A673 (cell line): ENCODE measurements around the gene GMDS. TPM values are rescaled to one million over a fixed set of nuclear protein-coding genes. Genes with fewer than 3 reads are reported as not detected.
A peak's percentile ranks its signal among the peaks of the same experiment; 100 is the strongest.

Experiments used
- BruUV-seq: library from RNA; stranded (reverse); fragments of 400-500 nt; replicated peaks from 2 replicates; lab custom pipeline; 2021; lab: Mats Ljungman, UMichigan
- CTCF ChIA-PET: fragments of 300-600 bp; sonication (Branson Sonifier 250); formaldehyde crosslinking; loops from one replicate; lab custom pipeline; 2022; ENCODE audit warnings: antibody characterized with exemption; lab: Charles Lee
- POLR2A ChIA-PET: fragments of 300-600 bp; sonication (Branson Sonifier 250); formaldehyde crosslinking; loops from one replicate; lab custom pipeline; 2022; ENCODE audit warnings: antibody characterized with exemption; ENCODE audit not compliant: low non-redundant PET; lab: Charles Lee
- DNase-seq: peaks from one replicate; pipeline ENCODE4 v3.0.0-alpha.2; 2015; ENCODE audit warnings: low spot score
- H3K27ac ChIP-seq: fragments of 200-600 bp; sonication (generic); 2 replicates; pipeline ENCODE4 v1.5.1; 2016; ENCODE audit warnings: mixed run types, low read depth, mild to moderate bottlenecking, mixed read lengths, antibody characterized with exemption, low read length; ENCODE audit not compliant: poor library complexity, severe bottlenecking
- H3K27me3 ChIP-seq: fragments of 200-600 bp; sonication (generic); replicated peaks from 2 replicates; pipeline ENCODE4 v1.6.1; 2017; ENCODE audit warnings: mixed run types, low read depth, mild to moderate bottlenecking, mixed read lengths, antibody characterized with exemption, low read length; ENCODE audit not compliant: insufficient read depth, poor library complexity
- H3K36me3 ChIP-seq: fragments of 200-600 bp; sonication (generic); 2 replicates; pipeline ENCODE4 v1.6.1; 2016; ENCODE audit warnings: mixed run types, mild to moderate bottlenecking, mixed read lengths, antibody characterized with exemption, low read length; ENCODE audit not compliant: insufficient read depth, poor library complexity, severe bottlenecking
- H3K4me1 ChIP-seq: fragments of 200-600 bp; sonication (generic); 2 replicates; pipeline ENCODE4 v1.6.1; 2017; ENCODE audit warnings: mixed run types, mild to moderate bottlenecking, mixed read lengths, antibody characterized with exemption, low read length; ENCODE audit not compliant: insufficient read depth, poor library complexity, severe bottlenecking
- H3K4me3 ChIP-seq: fragments of 200-600 bp; sonication (generic); 2 replicates; pipeline ENCODE4 v1.5.1; 2016; ENCODE audit warnings: low read depth, mixed run types, mild to moderate bottlenecking, mixed read lengths, low read length; ENCODE audit not compliant: poor library complexity, severe bottlenecking
- H3K9me3 ChIP-seq: fragments of 200-600 bp; sonication (generic); 2 replicates; pipeline ENCODE4 v1.6.1; 2016; ENCODE audit warnings: mixed run types, low read depth, mild to moderate bottlenecking, mixed read lengths, antibody characterized with exemption, low read length; ENCODE audit not compliant: poor library complexity, severe bottlenecking
- EZH2 ChIP-seq: fragments of 200-600 bp; sonication (generic); IDR thresholded peaks from 2 replicates; pipeline ENCODE4 v1.6.1; 2017; ENCODE audit warnings: borderline replicate concordance, low read depth, mild to moderate bottlenecking, mixed read lengths, antibody characterized with exemption, low read length; ENCODE audit not compliant: poor library complexity, severe bottlenecking
- intact Hi-C: fragments of 100-400 bp; cut with micrococcal nuclease; formaldehyde crosslinking; loops from one replicate; pipeline ENCODE4 v1.10.0; 2022; ENCODE audit not compliant: unreplicated experiment
- total RNA-seq: library from RNA; stranded (reverse); gene quantifications from 2 replicates; pipeline ENCODE4 v1.2.3, GENCODE V29; 2021
- TF ChIP-seq, protein P1 (sequence below): fragments of 300-800, 200-600 bp; sonication (generic); conservative IDR thresholded peaks from 2 replicates; pipeline ENCODE4 v1.5.1; 2017; ENCODE audit warnings: low read depth, mild to moderate bottlenecking, antibody characterized with exemption, low read length, moderate library complexity, mixed read lengths

The GMDS gene
- total RNA-seq, 1 experiment from 2014 or later = 15.2 TPM

DNA sequence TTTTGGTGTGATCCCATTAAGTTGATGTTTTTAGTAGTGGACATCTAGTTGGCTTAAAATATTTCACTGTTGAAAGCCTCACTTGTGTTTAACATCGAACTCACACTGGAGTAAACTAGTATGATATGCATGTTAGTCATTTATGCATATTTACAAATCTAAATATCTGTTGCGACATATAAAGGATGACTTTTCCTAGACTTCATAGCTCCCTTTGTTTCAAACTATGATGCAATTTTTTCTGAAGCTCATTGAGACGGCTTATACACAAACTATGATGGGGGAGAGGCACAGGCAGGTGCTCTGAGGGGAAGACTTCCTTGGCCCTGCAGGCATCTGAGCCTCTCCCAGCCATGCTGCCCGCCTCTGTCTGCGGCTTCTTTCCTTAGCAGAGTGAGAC lies 647.5 kb downstream of the GMDS start:
- Histone ChIP-seq H3K36me3 (no peaks in the 10 kb centered on the region), H3K27ac (no peak overlapping the region), H3K9me3 (no peaks in the 10 kb centered on the region), H3K4me1 (peaks cover 3% of the 10 kb centered on the region), H3K27me3 (peaks cover 31% of the 10 kb centered on the region), H3K4me3 (no peak overlapping the region)
- no TSS peak for BruUV-seq
- POLR2A ChIA-PET = interaction anchor here (0.5 to 0.6 kb wide), 2 partner anchors 332 to 902 kb away, joined by 3 to 4 read pairs; no protein-coding TSS in a partner anchor
- no peak for DNase-seq
- intact Hi-C loops = loop anchor here (2.0 to 5.0 kb wide), 4 partner anchors 757 to 1149 kb away; no protein-coding TSS in a partner anchor
- CTCF ChIA-PET = no interaction called here
- TF ChIP-seq, protein P1, sequence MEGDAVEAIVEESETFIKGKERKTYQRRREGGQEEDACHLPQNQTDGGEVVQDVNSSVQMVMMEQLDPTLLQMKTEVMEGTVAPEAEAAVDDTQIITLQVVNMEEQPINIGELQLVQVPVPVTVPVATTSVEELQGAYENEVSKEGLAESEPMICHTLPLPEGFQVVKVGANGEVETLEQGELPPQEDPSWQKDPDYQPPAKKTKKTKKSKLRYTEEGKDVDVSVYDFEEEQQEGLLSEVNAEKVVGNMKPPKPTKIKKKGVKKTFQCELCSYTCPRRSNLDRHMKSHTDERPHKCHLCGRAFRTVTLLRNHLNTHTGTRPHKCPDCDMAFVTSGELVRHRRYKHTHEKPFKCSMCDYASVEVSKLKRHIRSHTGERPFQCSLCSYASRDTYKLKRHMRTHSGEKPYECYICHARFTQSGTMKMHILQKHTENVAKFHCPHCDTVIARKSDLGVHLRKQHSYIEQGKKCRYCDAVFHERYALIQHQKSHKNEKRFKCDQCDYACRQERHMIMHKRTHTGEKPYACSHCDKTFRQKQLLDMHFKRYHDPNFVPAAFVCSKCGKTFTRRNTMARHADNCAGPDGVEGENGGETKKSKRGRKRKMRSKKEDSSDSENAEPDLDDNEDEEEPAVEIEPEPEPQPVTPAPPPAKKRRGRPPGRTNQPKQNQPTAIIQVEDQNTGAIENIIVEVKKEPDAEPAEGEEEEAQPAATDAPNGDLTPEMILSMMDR = no peak
- no peak for TF ChIP-seq EZH2

DNA sequence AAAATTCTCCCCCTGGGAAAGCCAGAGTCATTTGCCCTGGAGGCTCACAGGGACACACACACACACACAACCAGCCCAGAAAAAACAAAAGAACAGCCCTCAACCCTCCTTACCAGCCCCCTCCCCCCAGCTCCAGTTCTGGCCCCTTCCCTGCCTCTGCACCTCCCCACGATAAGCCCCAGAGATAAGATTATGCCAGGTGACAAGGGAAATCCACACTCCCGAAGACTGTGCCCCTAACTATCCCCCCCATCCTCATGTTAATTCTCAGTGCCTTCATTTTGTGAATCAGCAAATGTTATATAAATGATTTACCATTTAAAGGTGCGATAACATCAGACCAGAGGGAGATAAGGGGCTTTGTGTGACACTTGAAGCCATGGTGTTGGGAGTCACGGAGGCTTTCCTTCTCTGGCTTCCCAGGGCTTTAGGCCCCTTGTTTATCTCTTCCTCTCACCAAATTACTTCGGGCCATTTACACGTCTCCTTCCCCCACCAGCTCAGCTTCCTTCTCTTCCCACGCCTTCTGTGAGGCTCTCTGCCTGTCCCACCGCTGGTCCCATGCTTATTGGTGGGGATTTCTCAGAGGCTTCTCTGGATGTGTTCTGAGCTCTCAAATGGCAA lies 648.2 kb downstream of the GMDS start:
- no TSS peak for BruUV-seq
- ChIA-PET CTCF (no interaction called here), POLR2A (no interaction called here)
- H3K27me3 ChIP-seq = peaks cover 37% of the 10 kb centered on the region
- no peak for DNase-seq
- peaks cover 3% of the 10 kb centered on the region for H3K4me1 ChIP-seq
- no peaks in the 10 kb centered on the region for H3K9me3 ChIP-seq
- H3K4me3 ChIP-seq = no peak overlapping the region
- H3K36me3 ChIP-seq = no peaks in the 10 kb centered on the region
- intact Hi-C loops = loop anchor here (2.0 to 5.0 kb wide), 4 partner anchors 758 to 1150 kb away; no protein-coding TSS in a partner anchor
- TF ChIP-seq, protein P1 = no peak
- no peak for TF ChIP-seq EZH2
- H3K27ac ChIP-seq = no peak overlapping the region

DNA sequence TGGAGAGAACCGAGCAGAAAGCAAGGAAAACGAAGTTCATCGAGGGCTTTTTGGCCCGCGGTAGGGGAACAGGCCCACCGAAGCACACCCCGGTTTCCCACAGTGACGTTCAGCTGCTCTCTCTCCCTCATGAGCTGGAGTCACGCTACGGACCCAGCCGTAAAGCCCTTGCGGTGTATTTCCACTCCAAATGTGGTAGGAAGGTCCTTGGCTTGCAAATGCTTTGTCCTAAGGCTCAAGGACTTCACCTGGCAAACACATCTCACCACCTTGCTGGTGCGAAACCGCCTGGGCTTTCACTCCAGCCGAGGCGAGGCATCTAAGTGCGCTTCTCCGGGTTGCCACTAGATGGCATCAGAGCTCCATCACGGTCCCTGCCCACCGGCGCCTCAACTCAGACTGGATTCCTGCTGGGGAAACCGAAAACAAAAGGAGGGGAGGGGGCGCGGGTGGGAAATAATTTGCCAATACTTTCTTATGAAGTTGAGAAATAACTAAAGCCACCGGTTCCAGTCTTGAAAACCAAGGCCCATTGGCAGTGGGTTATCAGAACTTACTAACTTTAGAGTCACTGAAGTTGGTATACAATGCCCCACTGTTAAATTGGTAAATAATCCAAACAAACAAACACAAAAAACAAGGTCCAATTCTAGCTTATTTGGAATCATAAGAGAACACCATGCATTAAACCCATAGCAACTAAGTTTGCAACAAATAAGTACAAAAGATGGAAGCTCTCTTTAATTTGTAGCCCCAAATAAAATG lies 649.1 kb downstream of the GMDS start:
- intact Hi-C loops = loop anchor here (1.0 to 5.0 kb wide), 5 partner anchors 600 to 1151 kb away; no protein-coding TSS in a partner anchor
- Histone ChIP-seq H3K36me3 (no peaks in the 10 kb centered on the region), H3K27me3 (peaks cover 46% of the 10 kb centered on the region), H3K9me3 (no peaks in the 10 kb centered on the region), H3K4me3 (peak overlapping the region; percentile 37), H3K4me1 (peaks cover 3% of the 10 kb centered on the region), H3K27ac (no peak overlapping the region)
- POLR2A ChIA-PET = no interaction called here
- DNase-seq = peak; percentile 64
- TF ChIP-seq, protein P1 = peak; percentile 91
- no peak for TF ChIP-seq EZH2
- no TSS peak for BruUV-seq
- CTCF ChIA-PET = interaction anchor here (1.1 to 1.7 kb wide), 4 partner anchors 33 to 1038 kb away, joined by 3 to 7 read pairs (median 6); no protein-coding TSS in a partner anchor
